DMS53 (cell line): Measurements from ENCODE around the gene ADSL.
"Not testable (repeated sequence)": the region's sequence is repeated elsewhere in the genome, so short reads cannot be mapped to it uniquely, and the experiment has no call there.

Source experiments
- DNase-seq: peaks from one replicate; lab custom pipeline; 2025; lab: John Stamatoyannopoulos, UW

Gene ADSL

GRCh38 chr22:40368836-40369235 is 22.5 kb downstream of the ADSL start:
- peak; percentile 28 for DNase-seq

- DNase-seq: no peak
Measured at GRCh38 chr22:40374567-40374966, 28.3 kb downstream of the ADSL start.

- DNase-seq: no peak
Measured at GRCh38 chr22:40376149-40376548, 29.8 kb downstream of the ADSL start.

DNA sequence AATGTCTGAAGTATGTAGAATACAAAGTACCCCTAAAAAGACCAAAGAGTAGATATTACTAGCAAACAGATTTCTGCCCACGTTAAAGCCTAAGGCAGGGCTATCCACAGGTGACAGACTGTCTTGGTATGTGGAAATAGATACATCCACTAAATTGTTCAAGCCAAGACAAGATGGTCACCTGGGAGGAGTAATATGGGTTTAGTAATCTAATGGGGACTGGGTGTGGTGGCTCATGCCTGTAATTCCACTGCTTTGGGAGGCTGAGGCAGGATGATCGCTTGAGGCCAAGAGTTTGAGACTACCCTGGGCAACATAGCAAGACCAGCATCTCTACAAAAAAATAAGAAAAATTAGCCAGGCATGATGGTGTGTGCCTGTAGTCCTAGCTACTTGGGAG is 31.6 kb downstream of the ADSL start:
- no peak for DNase-seq

DNA sequence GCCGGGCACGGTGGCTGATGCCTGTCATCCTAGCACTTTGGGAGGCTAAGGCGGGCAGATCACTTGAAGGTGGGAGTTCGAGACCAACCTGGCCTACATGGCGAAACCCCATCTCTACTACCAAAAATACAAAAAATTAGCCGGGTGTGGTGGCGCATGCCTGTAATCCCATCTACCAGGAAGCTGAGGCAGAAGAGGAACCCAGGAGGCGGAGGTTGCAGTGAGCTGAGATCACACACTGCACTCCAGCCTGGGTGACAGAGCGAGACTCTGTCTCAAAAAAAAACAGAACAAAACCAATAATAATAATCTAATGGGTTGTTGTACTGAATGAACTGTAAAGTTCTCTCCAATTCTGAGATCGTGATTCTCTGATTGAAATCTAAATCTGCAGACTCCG is 32.1 kb downstream of the ADSL start:
- not testable (repeated sequence) for DNase-seq

DNA sequence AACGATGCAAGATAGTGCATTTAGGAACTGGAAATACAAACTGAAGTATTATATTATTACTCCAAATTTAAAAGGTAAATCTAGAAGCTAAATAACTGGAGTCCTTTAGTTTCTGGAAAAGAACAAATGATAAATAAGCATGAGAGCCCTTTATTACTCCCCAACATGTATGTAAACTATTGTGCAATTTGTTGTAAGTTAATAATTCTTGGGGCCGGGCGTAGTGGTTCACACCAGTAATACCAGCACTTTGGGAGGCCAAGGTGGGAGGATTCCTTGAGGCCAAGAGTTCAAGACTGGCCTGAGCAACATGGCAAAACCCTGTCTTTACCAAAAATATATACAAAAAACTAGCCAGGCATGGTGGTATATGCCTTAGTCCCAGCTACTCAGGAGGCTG is 35.2 kb downstream of the ADSL start:
- no peak for DNase-seq

DNA sequence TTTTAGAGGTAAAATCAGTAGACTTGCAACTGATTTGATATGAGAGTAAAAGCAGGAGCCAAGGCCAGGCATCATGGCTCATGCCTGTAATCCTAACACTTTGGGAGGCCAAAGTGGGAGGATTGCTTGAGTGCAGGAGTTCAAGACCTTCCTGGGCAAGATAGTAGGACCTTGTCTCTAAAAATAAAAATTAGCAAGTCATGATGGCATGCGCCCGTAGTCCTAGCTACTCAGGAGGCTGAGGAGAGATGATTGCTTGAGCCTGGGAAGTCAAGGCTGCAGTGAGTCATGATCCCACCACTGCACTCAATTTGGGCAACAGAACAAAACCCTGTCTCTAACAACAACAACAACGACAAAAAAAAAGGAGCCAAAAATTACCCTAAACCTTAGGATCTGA is 37.6 kb downstream of the ADSL start:
- no peak for DNase-seq

DNA sequence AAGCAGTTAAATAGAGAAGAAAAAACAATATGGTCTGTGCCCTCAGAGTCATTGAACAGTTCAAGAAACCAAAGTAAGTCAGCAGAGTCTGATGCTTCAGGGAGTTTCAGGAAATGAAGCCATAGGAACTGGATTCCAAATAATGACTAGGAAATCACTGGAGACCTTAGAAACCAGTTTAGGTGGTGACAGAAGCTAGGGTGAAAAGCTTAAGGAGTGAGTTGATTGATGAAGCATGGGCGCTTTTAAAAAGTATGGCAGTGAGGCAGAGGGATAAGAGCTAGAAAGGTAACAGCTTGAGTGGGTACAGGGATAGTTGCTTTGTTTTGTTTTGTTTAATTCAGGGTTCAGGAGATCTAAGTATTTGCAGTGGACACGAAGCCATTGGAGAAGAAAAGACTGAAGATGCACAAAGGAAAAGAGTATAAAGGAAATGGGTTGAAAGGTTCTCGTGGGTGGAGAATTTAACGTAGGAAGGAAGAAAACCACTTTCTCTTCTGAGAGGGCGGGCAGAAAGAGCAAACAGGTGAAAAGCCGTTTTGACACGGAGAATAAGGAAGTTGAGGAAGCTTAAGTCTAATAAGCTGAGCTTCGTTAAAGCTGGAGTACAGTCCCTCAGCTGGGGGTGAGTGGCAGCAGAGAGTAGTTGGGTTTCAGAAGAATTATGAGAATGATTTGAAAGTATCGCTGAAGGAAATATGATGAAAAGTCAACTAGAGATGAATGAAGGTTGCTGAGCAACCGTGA is 38.9 kb downstream of the ADSL start:
- no peak for DNase-seq

DNA sequence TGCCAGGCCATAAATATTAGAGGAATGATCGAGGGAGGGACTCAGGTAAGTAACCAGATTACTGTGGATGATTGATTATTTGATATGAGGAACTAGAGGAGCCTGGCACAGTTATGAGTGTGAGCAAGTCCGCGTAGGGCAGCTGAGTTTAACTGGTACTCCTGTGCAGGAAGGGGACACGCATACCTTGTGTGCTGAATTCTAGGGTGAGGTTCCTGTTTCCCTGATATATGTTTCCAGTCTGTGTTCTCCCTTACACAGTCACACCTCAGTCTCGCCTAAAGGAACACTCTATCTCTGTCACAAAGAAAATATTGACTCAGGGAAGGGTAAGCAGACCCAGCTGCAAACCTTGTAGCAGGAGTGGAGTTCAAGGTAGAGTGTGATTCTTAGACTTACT is 41.4 kb downstream of the ADSL start:
- peak; percentile 78 for DNase-seq

- DNase-seq: no peak
Measured at GRCh38 chr22:40388231-40388630, 41.9 kb downstream of the ADSL start.

DNA sequence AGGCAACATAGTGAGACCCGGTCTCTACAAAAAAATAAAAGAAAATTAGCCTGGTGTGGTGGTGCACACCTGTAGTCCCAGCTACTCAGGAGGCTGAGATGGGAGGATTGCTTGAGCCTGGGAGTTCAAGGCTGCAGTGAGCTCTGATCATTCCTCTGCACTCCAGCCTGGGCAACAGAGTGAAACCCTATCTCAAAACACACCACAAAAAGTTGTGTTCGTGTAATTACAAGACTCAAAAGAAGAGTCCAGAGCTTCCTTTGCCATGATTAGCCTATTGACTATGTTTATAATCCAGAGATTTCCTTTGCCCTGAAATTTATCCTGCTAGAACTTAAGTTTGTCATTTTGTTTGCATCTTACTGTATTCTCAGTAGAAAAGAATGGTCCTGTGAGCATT is 45.1 kb downstream of the ADSL start:
- DNase-seq: no peak

GRCh38 chr22:40392618-40393017 is 46.3 kb downstream of the ADSL start:
- DNase-seq: no peak

DNA sequence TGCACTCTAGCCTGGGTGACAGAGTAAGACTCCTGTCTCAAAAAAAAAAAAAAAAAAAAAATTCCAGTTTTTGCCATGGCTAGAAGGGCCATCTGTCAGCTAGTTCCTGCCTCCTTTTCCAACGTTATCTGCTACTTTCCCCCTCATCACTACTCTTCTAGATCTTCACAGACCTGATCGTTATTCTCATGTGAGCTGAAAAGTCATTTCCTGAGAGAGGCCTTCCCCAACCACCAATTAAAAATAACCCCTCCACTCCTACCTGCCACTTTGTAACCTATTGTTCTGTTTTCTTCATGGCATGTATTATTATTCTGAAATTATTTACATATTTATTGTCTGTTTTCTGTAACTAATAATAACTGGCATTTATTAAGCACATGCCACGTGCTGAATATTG is 48.3 kb downstream of the ADSL start:
- no peak for DNase-seq

DNA sequence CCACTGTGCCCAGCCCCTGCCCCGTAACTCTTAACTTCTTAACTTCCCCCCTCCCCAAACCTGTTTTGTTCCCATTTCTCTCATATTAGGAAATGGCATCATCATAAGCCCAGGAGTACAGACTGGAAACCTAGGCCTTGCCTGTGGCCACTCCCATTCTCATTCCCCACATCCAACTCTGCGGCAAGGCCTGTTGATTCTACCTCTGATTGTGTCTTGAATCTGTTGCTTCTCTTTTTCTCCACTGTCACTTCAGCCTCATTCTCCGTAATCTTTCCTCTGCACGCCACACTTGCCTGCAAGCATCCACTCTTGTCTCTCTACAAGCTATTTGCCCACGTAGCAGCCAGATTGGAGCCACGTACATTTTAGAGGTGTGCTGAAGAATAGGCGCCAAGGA is 49.3 kb downstream of the ADSL start:
- no peak for DNase-seq

- DNase-seq: peak; percentile 97
Measured at GRCh38 chr22:40396882-40397281, 50.6 kb downstream of the ADSL start.

DNA sequence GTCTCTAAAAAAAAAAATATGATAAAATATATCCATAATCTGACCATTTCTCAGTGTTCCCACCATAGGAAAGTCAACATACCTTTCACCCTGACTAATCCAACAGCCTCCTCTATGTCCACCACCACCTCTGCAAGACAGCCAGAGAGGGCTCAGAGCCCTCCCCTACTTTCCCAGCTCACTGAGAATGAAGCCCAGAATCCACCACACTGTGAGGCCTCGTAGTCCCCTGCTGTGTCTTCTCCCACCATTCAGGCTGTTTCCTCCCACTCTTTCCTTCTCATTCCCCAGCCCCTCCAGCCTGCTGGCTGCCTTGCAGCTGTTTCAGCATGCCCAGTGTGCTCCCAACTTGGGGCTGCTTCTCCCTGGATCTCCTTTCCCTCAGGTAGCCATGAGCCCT is 51.1 kb downstream of the ADSL start:
- DNase-seq: peak; percentile 60

GRCh38 chr22:40399621-40400020 is 53.3 kb downstream of the ADSL start:
- no peak for DNase-seq

- no peak for DNase-seq
Measured at GRCh38 chr22:40400159-40400558, 53.9 kb downstream of the ADSL start.

- no peak for DNase-seq
Measured at GRCh38 chr22:40401532-40401931, 55.2 kb downstream of the ADSL start.

DNA sequence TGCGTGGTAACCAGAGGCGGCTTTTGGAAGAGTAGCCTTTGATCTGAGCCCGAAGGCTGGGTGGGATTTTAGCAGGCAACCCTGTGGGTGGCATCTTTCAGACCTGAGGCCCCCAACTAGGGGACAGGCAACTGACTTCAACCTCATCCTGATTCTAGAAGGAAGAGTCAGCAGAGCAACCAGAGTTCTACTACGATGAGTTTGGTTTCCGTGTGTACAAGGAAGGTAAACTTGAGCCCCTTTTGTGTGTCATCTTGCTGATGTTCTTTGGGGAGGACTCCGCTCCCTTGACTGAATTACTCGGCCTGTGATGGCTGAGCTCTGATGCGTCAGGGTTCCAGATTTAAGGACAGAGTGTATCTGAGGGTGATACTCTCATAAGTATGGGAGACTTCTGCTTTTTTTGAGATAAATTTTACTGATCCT is 55.7 kb downstream of the ADSL start:
- no peak for DNase-seq

DNA sequence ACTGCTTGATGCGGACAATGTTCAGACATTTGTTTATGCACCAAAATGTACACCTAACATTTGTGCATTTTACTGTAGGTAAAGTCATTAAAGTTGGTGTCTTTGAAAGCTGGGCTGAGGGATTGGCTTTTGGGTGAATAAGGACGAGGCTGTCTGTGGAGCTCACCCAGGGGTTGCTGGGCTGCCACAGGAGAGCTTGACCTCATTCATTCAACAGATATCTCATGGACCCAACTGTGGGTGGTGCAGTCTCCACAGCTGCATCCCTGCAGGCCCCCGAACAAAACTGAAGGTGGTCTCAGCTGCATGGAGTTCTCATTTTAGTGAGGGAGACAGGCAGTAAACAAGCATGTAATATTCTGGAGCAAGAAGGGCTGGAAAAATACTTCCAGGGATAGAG is 56.8 kb downstream of the ADSL start:
- no peak for DNase-seq

DNA sequence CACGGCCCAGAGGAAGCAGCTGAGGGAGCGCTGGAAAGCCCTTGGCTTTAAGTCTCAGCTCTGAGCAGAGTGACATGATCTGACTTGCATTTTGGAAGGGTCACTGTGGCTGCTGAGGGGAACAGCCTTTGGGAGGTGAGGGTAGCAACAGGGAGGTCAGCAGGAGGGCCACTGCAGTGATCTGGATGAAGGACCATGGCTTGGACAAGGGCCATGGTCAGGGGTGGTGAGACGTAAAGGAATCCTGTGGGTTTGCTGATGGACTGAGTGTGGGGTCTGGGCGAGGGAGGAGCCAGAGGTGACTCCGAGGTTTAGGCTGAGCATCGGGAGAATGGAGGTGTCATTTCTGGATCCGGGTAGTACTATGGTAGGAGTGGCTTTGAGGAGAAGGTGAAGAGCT is 57.4 kb downstream of the ADSL start:
- no peak for DNase-seq

DNA sequence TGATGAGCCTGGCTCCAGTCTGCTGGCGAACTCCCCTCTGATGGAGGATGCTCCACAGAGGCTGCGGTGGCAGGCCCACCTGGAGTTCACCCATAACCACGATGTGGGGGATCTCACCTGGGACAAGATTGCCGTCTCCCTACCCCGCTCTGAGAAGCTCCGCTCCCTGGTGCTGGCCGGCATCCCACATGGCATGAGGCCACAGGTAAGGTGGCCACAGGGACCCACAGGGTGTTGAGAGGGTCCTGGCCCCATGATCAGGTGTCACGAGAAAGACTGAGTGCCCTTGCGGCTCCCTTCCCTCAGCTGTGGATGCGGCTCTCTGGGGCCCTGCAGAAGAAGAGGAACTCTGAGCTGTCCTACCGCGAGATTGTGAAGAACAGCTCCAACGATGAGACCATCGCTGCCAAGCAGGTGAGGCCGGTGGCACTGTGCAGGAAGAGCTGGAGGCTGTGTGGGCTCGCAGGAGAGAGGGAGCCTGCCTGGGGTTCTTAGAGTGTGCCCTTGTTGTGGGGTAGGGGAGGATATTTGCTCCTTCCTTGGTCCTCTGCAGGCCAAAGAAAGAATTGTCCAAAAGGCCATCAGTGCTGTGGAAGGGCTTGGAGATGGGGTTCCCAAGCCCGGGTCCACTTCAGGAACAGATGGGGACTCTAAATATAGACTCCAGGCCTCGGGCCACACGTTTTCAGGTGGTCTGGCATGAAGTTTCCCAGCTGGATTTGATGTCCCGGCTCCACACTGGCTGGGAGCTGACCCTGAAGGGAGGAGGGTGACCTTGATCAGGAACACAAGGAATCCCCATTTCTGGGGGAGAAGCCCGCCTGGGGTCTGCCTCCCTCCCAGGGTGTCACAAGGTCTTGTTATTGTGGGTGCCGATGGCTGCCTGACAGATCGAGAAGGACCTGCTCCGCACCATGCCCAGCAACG is 58.2 kb downstream of the ADSL start:
- DNase-seq: no peak
